CD4-positive, alpha-beta T cell treated with Interleukin-12 subunit alpha and Interleukin-12 subunit beta, for 1 hour (primary cell): ENCODE data around the gene BIRC5.
"Not testable (repeated sequence)": the region's sequence is repeated elsewhere in the genome, so short reads cannot be mapped to it uniquely, and the experiment has no call there.

Source experiments
- DNase-seq: peaks from one replicate; pipeline ENCODE4 v3.0.0-alpha.2; 2020

BIRC5 gene

GRCh38 chr17:78214016-78214705 lies at the start of gene BIRC5:
TSS of gene BIRC5 (plus strand) at chr17:78214253. CDS start at chr17:78214317, 64 bp downstream.
- DNase-seq = peak; percentile 89

GRCh38 chr17:78164748-78165607 lies 49.1 kb upstream of the BIRC5 start:
- DNase-seq = no peak

- no peak for DNase-seq
Measured at GRCh38 chr17:78166416-78166815, 47.6 kb upstream of the BIRC5 start.

GRCh38 chr17:78168242-78168902 lies 45.7 kb upstream of the BIRC5 start, which contains the start of gene SYNGR2:
TSS of gene SYNGR2 (plus strand) at chr17:78168581. CDS start at chr17:78168617, 36 bp downstream.
- DNase-seq = peak; percentile 90

DNA sequence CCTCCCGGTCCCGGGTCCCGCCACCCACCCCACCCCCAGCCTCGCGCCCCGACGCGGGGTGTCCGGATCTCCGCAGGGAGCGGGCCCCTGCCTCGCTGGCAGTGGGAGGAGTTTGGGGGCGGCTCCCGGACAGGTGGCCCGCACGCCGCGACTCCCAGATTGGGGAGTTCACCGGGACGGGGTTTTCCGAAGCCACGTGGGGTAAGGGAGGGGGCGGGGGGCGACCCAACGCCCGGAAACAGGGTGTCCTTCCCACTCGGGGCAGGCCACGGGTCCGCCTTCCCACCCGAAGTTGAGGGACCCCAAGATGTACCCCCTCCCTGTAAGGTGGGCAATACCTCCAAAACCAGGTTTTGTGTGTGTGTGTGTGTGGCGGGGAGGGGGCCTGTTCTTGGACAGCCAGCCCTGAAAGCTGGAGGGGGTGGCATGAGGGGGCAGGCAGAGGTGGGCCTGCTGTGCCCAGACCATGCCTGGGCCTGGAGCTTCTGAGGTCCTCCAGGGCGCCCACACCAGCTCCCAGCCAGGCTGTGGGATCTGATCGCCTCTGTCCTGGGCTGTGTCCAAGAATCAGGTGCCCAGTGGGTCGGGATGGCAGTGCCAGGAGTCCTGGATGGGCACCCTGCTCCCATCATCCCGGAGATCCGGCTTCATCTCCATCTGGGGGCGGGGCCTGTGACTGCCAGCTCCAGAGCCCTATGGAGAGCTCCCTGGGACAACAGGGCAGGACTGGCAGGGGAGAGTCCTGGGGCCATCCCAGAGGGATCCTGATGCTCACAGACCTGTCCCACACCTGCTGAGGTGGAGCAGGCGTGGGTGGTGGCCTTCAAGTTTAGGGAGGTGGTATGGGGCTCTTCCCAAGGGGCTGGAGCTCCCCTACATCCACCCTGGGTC lies 44.9 kb upstream of the BIRC5 start:
- peak; percentile 76 for DNase-seq

- no peak for DNase-seq
Measured at GRCh38 chr17:78170692-78171590, 43.1 kb upstream of the BIRC5 start.

DNA sequence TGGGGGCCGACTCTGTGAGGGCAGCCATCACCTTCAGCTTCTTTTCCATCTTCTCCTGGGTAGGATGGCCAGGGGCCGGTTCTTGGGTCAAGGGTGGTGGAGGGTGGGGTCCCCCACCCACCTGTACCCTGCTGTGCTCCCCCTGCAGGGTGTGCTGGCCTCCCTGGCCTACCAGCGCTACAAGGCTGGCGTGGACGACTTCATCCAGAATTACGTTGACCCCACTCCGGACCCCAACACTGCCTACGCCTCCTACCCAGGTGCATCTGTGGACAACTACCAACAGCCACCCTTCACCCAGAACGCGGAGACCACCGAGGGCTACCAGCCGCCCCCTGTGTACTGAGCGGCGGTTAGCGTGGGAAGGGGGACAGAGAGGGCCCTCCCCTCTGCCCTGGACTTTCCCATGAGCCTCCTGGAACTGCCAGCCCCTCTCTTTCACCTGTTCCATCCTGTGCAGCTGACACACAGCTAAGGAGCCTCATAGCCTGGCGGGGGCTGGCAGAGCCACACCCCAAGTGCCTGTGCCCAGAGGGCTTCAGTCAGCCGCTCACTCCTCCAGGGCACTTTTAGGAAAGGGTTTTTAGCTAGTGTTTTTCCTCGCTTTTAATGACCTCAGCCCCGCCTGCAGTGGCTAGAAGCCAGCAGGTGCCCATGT lies 42.3 kb upstream of the BIRC5 start:
- DNase-seq = not testable (repeated sequence)

GRCh38 chr17:78172249-78173051 lies 41.6 kb upstream of the BIRC5 start:
- DNase-seq = no peak

DNA sequence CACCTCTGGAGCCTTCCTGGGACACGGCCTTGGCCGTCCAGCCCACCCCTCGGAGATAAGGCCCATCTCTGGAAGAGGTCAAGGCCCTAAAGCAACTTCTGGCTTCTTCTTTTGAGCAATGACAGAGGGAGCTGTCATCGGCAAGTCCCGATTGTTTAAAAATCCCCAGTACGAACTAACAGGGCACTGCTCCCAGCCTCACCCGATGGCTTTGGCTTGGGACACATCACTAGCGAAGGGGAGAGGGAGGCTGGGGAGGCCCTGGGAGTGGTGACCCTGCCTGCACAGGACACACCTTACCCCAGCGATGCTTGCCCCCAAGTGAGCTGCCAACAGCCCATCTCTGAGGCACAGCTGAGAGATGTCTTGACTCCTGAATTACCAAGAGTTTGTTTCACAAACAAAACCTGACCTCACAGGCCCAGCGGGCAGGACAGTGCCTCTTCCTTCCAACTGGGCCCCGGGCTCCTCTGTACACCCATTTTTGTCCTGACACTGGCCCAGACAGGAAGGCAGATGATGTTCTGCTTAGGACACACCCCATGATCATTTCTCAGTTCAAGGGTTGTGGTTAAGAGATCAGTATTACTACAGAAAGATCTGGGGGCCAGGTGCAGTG lies 40.8 kb upstream of the BIRC5 start:
- DNase-seq = peak; percentile 52

DNA sequence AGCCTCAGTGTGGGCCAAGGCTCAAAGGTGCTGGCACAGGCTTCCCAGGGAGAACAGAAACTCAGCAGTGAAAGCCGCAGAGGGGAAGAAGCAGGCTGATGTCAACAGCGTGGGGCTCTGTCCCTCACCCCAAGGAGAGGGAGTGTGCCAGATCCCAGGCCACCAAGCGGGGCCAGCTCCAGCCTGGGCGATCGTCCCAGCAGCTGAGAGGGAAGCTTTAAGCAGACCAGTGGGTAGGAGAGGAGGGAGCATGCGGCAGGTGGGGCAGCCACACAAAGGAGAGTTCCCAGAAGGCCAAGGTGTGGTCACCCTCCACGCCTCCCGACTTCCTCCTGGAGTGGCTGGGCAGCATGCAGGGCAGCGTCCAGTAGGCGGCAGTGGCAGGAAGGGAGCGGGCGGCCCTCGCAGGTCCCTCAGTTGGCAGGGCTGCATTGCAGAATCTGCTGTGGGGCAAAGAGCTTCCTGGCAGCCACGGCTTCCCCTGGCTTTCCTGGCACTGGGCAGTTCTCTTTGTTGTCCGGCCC lies 39.6 kb upstream of the BIRC5 start:
- no peak for DNase-seq

DNA sequence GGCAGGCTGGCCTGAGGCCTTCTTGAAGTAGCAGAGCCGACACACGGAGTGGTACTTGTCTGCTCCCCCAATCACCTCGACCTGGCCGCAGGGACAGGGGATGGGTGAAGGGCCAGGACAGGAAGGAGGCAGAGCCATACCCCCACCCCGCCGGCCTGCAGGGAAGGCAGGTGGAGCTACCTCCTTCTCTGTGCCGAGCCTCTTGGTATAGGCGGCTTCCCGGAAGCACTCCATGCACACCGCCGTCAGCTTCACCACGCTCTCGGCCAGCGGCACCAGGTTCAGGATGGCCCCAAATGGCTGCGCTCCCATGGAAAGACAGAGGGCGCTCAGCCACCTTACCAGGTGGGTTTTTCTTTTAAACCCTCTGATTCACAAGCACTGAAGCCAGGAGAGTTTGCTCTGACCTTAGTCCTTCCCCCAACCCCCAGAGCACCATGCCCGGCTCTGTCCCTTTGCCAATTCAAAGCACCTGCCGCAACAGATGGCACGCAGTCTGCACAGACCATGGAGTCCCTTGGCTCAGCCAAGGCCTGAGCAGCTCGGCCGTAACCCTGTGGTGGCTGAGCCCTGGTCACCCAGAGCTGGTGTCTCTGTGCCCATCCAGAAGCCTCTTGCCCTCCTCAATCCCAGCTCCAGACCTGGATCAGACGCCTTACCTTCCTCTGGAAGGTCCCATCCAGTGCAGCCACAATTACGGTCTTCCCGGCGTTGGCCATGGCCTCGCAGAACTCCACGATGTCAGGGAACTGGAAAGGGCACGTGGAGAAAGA lies 39.0 kb upstream of the BIRC5 start:
- DNase-seq = no peak

DNA sequence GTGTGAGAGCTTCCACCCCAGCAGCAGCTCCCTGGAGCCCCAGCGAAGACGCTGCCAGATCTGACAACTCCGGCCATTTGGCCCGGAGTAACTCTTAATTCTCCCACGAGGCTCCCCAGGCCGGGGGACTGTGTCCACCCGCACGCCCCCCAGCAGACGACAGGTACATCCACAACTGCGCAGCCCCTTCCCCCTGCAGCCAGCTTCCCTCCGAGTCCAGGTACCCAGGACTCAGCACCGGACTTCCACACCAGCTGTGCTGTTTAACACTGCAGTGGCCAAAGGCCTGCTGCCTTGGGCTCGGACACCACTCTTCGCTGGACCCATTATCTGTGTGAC lies 38.4 kb upstream of the BIRC5 start:
- DNase-seq = no peak

GRCh38 chr17:78176548-78177025 lies 37.5 kb upstream of the BIRC5 start:
- peak; percentile 80 for DNase-seq

DNA sequence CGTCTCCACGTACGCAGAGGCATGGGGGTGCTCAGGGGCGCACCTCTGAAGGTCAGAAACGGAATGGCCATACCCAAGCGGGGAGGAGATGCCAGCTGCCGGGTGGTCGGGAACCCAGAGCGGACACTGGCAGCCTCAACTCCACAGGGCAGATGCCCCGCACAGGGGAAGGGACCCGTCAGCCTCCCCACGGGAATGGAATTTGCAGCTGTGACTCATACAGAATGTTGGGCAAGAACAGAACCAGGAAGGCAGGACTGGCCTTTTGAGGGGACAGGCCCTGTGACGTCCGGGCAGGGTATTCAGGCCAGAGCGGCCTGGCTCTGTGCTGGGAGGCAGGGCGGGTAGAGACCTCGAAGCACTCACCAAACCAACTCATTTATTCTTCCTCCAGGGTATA lies 34.7 kb upstream of the BIRC5 start:
- no peak for DNase-seq

DNA sequence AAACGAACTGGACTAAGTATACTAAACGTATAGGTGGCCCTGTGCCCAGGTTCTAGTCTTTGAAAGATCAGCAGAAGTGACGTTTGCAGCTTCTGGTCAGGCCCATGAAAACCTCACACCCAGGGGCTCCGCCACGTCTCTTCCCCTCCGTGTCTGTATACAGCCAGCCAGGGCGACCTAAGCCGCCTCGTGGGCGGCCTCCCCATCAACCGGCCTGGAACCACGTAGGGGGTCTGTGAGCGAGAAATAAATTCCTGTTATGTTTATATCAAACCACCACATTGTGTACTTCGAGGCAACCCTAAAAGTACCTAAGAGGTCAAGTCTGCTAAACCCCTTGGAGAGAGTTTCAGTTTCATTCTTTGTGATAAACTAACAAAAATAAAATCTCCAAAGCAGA lies 34.0 kb upstream of the BIRC5 start:
- no peak for DNase-seq

- DNase-seq = no peak
Measured at GRCh38 chr17:78180508-78180907, 33.5 kb upstream of the BIRC5 start.

DNA sequence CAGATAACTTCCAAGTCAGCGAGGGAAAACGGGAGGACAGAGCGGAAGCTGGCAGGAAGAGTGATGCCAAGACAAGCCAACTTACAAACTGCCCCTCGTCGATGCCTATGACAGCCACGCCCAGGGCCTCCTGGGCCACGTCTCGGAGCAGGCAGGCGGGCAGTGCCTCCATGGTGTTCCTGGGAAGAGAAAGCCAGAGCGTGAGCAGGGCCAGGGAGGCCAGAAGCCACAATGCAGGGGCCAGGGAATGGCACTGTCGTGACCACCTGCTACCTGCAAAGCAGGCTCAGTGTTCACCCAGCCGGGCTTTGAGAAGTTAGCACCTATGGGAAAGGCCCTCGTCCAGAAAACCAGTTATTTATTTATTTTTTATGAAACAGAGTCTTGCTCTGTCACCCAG lies 31.5 kb upstream of the BIRC5 start:
- DNase-seq = no peak

DNA sequence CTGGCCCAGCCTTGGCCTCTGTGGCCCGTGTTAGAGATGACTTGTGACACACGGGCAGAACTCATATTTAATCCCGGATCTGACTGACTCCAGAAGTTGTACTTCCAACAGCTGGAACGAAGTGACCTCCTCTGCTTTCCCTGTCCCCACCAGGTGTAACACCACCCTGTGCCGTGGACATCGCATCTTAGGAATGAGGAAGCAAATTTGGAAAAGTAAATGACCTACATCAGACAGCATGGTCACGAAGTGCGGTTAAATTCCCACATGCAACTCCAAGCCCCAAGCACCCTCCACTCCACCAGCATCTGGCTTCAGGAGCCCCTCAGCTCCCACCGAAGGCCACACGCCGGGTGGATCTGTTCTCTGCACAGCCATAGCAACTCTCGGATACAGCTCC lies 30.1 kb upstream of the BIRC5 start:
- no peak for DNase-seq
